Measurements from ENCODE around the gene BAHCC1. TPM values are rescaled to one million over a fixed set of nuclear protein-coding genes. Genes with fewer than 3 reads are reported as not detected.

Gene BAHCC1
- total RNA-seq, 1 experiment from 2014 or later, result 33.7 TPM

DNA sequence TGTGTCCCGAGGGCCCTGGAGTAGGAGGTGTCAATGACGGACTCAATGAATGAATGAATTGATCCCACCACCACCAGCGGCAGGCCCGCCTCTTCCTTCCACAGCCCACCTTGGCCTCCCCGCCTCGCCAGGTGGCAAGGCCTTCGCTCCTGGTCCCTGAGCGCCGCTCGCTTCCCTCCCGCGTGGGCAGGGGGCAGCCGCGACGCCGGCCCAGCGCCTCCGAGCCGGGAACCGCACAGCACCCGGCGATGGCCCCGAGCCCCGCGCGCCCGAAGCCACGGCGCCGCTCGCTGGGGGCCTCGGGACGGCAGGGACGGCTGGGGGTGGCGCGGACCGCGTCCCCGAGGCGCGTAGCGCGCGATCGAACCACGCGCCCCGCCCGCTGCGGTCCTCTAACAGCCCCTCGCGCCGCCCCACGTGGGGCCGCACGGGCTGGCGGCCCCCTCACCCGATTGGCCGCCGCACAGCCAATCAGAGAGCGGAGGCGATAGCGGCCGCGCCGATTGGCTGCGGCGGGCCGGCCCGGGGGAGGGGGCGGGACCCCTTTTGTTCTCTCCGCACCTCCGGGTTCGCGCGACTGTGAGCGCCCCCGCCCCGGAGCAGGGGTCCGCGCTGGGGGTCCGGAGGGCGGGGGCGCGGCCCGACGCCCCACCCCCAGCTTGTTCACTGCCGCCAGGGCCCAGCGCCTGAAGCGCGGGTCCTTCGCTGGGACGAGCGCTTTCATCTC, 86.0 kb downstream of the BAHCC1 start:
- Histone ChIP-seq H2AFZ (no peak overlapping the region), H3K36me3 (ENCODE audit: low read depth) (no peaks in the 10 kb centered on the region), H4K20me1 (ENCODE audit: insufficient read depth) (no peaks in the 10 kb centered on the region), H3K27ac (no peak overlapping the region), H3K9me2 (ENCODE audit: insufficient read depth) (no peaks in the 10 kb centered on the region), H3K9me3 (ENCODE audit: insufficient read depth, low read depth) (no peaks in the 10 kb centered on the region), H3F3A (ENCODE audit: insufficient read depth, low read depth) (no peaks in the 10 kb centered on the region), H3K4me3 (no peak overlapping the region), H3K4me2 (no peak overlapping the region), H3K79me2 (ENCODE audit: low read depth) (no peaks in the 10 kb centered on the region), H3K27me3 (ENCODE audit: insufficient read depth, low read depth) (no peaks in the 10 kb centered on the region), H3K4me1 (replicated peaks; ENCODE audit: insufficient read depth) (no peaks in the 10 kb centered on the region)
- POLR2A ChIA-PET (ENCODE audit: unreplicated experiment), result no interaction called here
- intact Hi-C loops (cut with micrococcal nuclease; ENCODE audit: unreplicated experiment), result loop anchor here (5.0 kb wide), 1 partner anchor 59 kb away; no protein-coding TSS in a partner anchor
- no TSS peak for BruUV-seq (replicated peaks)
- TF ChIP-seq, protein P1, sequence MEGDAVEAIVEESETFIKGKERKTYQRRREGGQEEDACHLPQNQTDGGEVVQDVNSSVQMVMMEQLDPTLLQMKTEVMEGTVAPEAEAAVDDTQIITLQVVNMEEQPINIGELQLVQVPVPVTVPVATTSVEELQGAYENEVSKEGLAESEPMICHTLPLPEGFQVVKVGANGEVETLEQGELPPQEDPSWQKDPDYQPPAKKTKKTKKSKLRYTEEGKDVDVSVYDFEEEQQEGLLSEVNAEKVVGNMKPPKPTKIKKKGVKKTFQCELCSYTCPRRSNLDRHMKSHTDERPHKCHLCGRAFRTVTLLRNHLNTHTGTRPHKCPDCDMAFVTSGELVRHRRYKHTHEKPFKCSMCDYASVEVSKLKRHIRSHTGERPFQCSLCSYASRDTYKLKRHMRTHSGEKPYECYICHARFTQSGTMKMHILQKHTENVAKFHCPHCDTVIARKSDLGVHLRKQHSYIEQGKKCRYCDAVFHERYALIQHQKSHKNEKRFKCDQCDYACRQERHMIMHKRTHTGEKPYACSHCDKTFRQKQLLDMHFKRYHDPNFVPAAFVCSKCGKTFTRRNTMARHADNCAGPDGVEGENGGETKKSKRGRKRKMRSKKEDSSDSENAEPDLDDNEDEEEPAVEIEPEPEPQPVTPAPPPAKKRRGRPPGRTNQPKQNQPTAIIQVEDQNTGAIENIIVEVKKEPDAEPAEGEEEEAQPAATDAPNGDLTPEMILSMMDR (conservative IDR thresholded peaks at IDR 0.05), result no peak
- no peak for TF ChIP-seq EZH2 (IDR thresholded peaks at IDR 0.05; ENCODE audit: low read depth)
- DNase-seq, result no peak
- CTCF ChIA-PET, result no interaction called here

DNA sequence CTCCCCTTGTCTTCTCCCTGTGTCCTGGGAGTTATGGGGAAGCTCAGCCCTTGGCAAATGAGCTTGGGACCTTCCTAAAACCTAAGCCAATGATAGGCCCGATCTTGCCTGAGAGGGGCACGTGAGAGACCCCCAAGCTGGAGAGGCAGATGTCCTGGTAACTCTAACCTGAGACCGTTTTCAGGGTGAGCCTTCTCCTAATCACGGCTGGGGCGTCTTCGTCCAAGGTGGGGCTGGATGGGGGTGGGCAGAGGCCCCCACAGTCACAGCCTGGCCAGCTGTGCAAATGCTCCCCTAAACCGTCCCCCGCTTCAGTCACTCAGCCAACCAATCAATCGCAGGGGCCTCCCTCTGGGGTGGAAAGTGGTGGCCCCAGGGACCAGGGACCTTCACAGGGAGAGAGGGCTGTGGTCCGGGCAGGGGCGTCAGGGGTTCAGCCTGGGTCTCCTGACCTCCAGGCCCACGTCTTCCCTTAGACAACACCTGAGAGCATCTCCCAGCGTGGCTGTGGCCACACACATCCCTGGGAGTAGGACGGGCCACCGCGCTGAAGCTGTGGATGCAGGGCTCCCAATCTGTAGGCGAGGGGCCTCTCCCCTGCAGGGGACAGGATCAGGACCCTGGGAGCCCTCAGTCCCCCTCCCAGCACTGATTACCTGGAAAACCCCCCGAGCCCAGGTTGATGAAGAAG, 86.7 kb downstream of the BAHCC1 start:
- Histone ChIP-seq H3K27me3 (ENCODE audit: insufficient read depth, low read depth) (no peaks in the 10 kb centered on the region), H3K9me3 (ENCODE audit: insufficient read depth, low read depth) (no peaks in the 10 kb centered on the region), H3K4me3 (no peak overlapping the region), H3K36me3 (ENCODE audit: low read depth) (no peaks in the 10 kb centered on the region), H4K20me1 (ENCODE audit: insufficient read depth) (no peaks in the 10 kb centered on the region), H3K4me2 (no peak overlapping the region), H3K27ac (no peak overlapping the region), H3F3A (ENCODE audit: insufficient read depth, low read depth) (no peaks in the 10 kb centered on the region), H3K4me1 (replicated peaks; ENCODE audit: insufficient read depth) (no peaks in the 10 kb centered on the region), H2AFZ (no peak overlapping the region), H3K79me2 (ENCODE audit: low read depth) (no peaks in the 10 kb centered on the region), H3K9me2 (ENCODE audit: insufficient read depth) (no peaks in the 10 kb centered on the region)
- POLR2A ChIA-PET (ENCODE audit: unreplicated experiment), result no interaction called here
- no TSS peak for BruUV-seq (replicated peaks)
- intact Hi-C loops (cut with micrococcal nuclease; ENCODE audit: unreplicated experiment), result loop anchor here (5.0 kb wide), 1 partner anchor 60 kb away; no protein-coding TSS in a partner anchor
- no peak for DNase-seq
- TF ChIP-seq, protein P1 (conservative IDR thresholded peaks at IDR 0.05), result no peak
- no peak for TF ChIP-seq EZH2 (IDR thresholded peaks at IDR 0.05; ENCODE audit: low read depth)
- CTCF ChIA-PET, result no interaction called here

DNA sequence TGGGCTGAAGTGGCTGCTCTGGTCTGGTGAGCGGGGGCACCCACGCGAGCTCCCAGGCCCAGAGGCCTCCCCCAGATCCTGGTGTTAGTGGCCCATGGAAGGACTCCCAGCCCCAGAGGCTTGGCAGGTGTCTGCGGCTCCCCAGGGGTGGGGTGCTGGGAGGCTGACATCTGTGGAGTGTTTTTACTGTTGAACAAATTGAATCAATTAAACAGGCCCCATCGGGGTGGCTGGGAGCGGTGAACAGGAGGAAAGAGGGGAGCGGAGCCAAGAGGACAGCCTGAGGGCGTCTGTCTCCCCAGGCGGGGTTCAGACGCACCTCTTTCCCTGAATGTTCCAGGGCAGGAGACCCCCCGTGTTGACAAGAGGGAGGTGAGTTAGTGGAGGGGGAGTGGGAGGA, 87.4 kb downstream of the BAHCC1 start:
- H3K4me3 ChIP-seq, result no peak overlapping the region
- no peak overlapping the region for H2AFZ ChIP-seq
- H3K27me3 ChIP-seq (ENCODE audit: insufficient read depth, low read depth), result no peaks in the 10 kb centered on the region
- H4K20me1 ChIP-seq (ENCODE audit: insufficient read depth), result no peaks in the 10 kb centered on the region
- no peaks in the 10 kb centered on the region for H3K4me1 ChIP-seq (replicated peaks; ENCODE audit: insufficient read depth)
- TF ChIP-seq, protein P1 (conservative IDR thresholded peaks at IDR 0.05), result no peak
- TF ChIP-seq EZH2 (IDR thresholded peaks at IDR 0.05; ENCODE audit: low read depth), result no peak
- no peaks in the 10 kb centered on the region for H3K79me2 ChIP-seq (ENCODE audit: low read depth)
- CTCF ChIA-PET, result no interaction called here
- no peak overlapping the region for H3K27ac ChIP-seq
- no peak overlapping the region for H3K4me2 ChIP-seq
- DNase-seq, result no peak
- no peaks in the 10 kb centered on the region for H3K36me3 ChIP-seq (ENCODE audit: low read depth)
- BruUV-seq (replicated peaks), result no TSS peak
- POLR2A ChIA-PET (ENCODE audit: unreplicated experiment), result no interaction called here
- H3K9me2 ChIP-seq (ENCODE audit: insufficient read depth), result no peaks in the 10 kb centered on the region
- H3F3A ChIP-seq (ENCODE audit: insufficient read depth, low read depth), result no peaks in the 10 kb centered on the region
- H3K9me3 ChIP-seq (ENCODE audit: insufficient read depth, low read depth), result no peaks in the 10 kb centered on the region
- intact Hi-C loops (cut with micrococcal nuclease; ENCODE audit: unreplicated experiment), result loop anchor here (5.0 kb wide), 1 partner anchor 60 kb away; no protein-coding TSS in a partner anchor
